HG03159 (cell line): ENCODE measurements around the gene PARD6B.
"Not testable (repeated sequence)": the region's sequence is repeated elsewhere in the genome, so short reads cannot be mapped to it uniquely, and the experiment has no call there.

Experiments used
- ATAC-seq: cut with Tn5 transposase; IDR thresholded peaks from one replicate; pipeline ENCODE4 v1.9.1; 2021; ENCODE audit warnings: mild to moderate bottlenecking, moderate library complexity; ENCODE audit not compliant: unreplicated experiment

The PARD6B gene

DNA sequence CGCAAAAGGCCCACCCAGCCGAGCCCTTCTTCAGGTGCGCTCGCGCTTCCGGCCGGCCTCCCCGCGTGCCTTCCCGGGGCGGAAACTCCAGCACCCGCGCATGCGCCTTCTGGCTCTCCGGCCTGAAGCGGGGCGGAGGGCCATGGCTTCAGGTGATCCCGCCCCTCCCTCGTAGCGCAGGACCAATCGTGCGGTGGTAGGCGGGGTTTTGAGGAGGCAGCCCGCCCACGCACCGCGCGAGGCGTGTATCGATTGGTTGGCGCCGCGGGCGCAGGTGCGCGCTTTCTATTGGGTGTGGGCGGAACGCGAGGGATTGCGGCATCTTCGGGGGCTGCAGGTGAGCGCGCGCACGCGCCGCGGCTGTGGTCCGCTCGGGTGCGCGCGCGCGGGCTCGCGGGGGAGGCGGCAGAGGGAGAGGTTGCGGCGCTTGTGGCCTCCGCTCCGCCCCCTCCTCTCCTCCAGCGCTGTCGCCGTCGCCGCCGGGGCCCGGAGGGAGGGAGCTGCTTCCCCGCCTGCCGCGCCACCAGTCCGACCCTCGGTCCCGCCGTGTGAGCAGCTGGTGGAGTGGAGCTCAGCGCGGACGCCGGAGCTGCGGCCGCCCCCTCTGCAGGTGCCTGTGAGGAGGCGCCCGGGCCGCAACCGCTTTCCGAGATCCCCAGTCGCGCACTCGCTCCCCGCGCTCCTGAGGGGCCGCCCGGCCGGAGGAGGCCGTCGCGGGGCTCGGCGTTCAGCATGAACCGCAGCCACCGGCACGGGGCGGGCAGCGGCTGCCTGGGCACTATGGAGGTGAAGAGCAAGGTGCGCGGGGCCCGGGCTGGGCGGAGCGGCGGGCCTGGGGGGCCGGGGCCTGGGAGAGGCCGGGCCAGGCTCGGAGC is at the start of gene PARD6B:
Gene PARD6B (plus strand): TSS at position 526 of the 875 bp plus-strand sequence. CDS start 207 bp downstream, at position 733.
- ATAC-seq = peak; percentile 86

- ATAC-seq = no peak
Observed at GRCh38 chr20:50682065-50682464, 49.3 kb upstream of the PARD6B start.

- ATAC-seq = no peak
Observed at GRCh38 chr20:50682947-50683530, 48.3 kb upstream of the PARD6B start.

DNA sequence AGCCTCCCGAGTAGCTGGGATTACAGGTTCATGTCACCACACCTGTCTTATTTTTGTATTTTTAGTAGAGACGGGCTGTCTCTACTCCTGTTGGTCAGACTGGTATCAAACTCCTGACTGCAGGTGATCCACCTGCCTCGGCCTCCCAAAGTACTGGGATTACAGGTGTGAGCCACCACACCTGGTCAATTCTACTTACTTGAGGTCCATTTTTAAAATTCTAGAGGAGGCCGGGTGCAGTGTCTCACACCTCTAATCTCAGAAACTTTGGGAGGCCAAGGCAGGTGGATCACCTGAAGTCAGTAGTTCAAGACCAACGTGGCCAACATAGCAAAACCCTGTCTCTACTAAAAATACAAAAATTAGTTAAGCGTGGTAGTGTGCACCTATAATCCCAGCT is 47.8 kb upstream of the PARD6B start:
- ATAC-seq = no peak

DNA sequence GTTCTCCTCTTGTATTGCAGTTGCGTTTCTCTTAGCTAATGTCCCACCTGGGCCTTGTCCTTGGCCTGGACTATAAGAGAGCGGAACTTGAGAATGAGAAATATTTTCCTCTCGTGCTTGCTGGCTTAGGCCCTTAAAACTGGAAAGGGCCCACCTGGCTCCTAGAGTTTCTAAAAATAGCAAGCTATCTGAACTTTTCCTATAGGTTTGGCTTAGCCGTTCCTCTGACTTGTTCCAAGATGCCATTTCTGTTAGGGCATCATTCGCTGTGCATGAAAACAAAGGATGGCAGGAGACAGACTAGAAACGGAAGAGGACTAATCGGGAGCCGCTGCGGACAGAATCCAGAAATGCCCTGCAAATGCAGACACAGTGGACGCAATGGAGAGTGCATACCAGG is 44.6 kb upstream of the PARD6B start:
- ATAC-seq = no peak

- no peak for ATAC-seq
Observed at GRCh38 chr20:50688256-50688975, 43.0 kb upstream of the PARD6B start.

DNA sequence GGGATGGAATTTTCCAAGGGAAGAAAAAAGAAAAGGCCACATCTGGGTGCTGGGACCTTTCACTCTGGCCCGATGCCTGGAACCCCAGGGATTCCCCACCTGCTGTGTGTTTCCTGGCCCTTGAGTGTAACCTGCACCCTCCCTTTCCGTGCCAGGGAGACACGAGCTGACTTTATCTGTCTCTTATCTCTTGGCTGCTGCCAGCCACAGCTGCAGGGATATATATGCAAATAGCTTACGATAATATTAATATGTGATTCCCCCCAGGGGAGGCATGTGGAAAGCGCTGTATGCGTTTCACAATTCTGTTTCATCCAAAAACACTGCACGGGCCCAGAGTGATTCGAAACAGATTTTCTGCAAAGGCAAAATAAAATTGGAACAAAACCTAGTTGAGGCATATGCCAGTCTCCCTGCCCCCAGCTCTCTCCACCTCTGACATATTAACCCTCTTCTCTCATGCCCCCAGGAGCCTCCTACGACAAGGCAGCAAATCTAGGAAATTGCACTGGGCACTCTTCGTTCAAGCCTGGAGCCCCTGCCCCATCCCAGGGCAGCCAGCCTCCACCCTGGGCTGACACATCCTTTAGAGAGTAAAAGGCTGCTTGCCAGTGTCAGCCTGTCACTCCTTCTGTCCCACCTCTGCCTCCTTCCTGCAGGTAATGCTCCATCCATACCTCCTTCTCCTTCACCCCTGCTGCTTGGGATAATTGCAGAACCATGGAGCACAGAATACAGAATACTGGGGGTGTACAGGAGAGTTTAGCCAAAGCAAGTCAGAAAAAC is 41.3 kb upstream of the PARD6B start:
- no peak for ATAC-seq

GRCh38 chr20:50690650-50691572 is 40.5 kb upstream of the PARD6B start, which contains the start of gene RIPOR3:
Gene RIPOR3 (minus strand): TSS chr20:50691542. CDS start chr20:50691128, 414 bp downstream.
- no peak for ATAC-seq

DNA sequence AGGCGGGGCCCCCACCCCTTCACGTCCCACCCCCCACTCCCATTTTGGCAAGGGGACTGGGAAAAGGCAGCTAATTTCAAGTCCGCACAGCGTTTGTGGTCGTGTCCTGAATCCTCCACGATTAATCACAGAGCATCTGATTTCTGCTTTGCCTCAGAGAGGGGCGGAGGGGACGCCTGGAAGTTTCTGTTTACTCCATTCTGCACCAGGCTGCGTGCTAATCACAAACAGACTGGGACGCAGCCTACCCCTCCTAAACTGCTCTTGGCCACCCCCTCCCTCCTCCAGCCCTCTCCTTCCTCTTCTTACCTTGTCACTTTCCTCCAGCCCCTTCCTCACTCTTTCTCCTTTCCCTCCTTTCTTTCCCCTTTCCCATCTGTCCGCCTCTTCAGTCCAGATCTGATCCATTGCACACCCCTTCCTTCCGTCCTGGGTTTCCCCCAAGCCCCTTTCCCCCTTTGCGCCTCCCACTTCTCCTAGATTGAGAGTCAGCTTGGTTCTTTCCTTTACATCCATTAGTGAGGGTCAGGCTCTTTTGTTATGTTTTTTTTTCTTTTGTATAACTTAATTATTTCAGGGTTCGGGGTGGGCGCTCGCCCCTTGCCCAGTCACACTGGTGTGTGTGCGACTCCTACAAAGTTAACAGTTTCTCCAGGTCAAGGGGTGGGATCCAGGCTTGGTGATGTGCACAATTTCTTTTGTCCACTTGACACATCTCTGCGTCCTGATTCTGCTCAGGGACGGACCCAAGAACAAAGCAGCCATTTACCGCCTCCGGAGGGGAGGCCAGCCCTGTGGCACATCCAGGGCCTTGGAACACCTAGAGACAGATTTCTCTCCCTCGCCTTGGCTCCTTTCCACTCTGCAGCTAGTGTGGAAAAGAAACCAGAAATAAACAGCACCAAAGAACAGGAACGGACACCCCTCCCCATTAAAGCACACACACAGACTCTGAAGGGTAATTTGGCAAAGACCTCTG is 39.5 kb upstream of the PARD6B start:
- ATAC-seq = no peak

- ATAC-seq = no peak
Observed at GRCh38 chr20:50692552-50692933, 38.8 kb upstream of the PARD6B start.

DNA sequence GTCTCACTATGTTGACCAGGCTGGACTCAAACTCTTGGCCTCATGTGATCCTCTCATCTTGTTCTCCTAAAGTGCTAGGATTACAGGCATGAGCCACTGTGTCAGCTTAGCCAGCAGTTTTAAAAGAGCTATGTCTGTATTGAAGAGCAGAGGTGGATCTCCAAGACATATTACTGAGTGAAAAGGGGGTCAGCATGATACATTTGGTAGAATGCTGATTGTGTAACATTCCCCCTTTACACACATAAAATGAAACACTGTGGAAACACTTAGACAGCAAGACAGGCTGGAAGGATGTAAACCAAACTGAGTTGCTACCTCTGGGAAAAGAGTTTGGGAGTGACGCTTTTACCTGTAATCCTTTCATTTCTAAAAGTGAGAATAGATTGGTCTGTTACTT is 38.4 kb upstream of the PARD6B start:
- no peak for ATAC-seq

DNA sequence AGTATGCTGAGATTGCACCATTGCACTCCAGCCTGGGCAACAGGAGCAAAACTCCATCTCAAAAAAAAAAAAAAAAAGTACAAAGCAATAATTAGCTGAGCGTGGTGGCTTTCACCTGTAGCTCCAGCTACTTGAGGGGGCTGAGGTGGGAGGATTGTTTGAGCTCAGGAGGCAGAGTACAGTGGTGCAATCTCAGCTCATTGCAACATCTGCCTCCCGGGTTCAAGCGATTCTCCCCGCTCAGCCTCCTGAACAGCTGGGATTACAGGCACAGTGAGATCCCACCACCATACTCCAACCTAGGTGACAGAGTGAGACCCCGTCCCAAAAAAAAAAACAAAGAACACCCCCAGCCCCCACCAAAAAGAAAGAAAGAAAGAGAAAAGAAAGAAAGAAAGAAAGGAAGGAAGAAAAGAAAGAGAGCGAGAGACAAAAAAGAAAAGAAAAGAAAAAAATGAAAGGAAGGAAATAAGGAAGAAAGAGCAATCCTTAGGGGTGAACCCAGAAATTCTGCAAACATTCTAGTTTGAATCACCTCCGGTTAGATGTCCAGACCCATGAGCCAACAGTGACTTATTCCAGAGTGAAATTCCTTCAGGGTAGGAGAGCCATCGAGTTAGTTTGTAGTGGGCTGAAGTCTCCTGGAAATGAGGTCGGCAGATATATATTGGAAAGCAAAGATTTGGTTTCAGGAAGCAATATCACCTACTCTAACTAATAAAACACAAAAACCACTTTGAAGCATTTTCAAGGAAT is 36.8 kb upstream of the PARD6B start:
- ATAC-seq = no peak

- no peak for ATAC-seq
Observed at GRCh38 chr20:50695135-50695872, 36.1 kb upstream of the PARD6B start.

GRCh38 chr20:50698255-50698654 is 33.1 kb upstream of the PARD6B start:
- ATAC-seq = not testable (repeated sequence)

- ATAC-seq = no peak
Observed at GRCh38 chr20:50699688-50700087, 31.7 kb upstream of the PARD6B start.

DNA sequence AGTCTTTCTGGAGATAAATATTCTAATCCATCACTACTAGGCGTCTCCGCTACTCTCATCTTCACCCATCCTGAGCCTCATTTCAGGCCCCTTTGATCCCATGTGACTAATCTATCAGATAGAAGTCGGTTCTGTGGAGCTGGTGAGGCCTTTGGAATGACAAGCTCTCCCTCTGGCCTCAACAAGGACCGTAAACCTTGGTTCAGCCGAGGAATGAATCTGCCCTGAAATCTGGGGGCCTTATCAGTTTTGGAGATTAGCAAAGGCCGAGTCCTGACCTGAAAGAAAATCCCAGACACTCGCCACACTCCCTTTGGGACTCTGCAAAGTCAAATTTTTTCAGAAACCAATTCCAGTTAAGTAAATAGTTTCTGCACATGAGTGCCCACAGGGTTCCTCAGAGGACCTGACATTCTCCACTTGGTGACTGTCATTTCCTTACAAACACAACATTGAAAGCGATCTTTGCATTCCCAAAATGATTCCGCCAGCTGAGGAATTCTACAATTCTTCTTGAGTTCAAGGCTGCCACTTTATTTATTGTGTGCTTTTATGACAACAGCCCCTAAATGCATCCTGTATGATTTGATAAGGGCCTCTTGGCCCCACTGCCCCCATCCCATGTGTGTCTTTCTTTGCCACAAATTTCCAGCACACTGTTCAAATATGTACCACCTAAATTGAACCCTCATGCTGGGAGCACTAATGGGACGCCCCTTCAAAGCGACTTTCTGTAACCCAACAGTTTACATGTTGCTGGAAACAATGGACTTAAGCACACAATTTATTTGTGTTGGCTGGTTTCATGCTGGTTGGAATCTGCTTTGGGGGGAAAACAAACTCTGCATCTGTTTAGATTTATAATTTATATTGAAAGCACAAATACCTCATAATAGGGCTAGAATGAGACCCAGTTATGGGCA is 30.1 kb upstream of the PARD6B start:
- ATAC-seq = no peak
